HG02852 (cell line): ENCODE results near the gene MATCAP1.

Source experiments
- ATAC-seq: cut with Tn5 transposase; IDR thresholded peaks from one replicate; pipeline ENCODE4 v1.9.1; 2021; ENCODE audit warnings: mild to moderate bottlenecking, moderate library complexity; ENCODE audit not compliant: unreplicated experiment

MATCAP1 gene

DNA sequence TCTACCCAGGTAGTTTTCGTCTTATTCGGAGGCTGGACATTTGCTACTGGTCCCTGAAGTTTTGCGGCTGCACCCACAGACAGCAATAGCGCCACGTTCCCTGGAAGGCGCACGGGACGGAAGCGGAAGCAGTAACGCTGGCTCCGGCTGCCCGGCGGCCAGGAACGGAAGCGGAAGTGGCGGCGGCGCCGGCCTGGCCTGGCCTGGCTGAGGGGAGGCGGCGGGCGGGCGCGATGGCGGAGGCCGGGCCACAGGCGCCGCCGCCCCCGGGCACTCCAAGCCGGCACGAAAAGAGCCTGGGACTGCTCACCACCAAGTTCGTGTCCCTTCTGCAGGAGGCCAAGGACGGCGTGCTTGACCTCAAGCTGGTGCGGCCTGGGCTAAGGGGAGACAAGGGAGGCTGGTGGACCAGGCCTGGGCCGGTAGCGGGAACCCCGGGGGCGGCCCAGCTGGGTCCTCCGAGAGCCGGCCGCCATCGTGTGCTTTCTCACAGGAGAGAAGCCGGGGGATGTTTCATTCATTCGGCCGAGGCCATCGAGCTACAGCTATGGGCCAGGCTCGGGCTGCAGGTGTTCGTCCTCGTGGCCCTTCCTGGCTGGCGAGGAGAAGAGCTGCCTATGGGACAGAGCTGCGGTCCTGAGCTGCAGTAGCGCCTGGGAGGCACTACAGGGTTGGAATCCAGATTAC lies 8.4 kb upstream of the MATCAP1 start, which contains the start of gene E2F4:
TSS of gene E2F4 (plus strand) at position 161 of the 687 bp plus-strand sequence. CDS start at position 234, 73 bp downstream.
- peak; percentile 87 for ATAC-seq

DNA sequence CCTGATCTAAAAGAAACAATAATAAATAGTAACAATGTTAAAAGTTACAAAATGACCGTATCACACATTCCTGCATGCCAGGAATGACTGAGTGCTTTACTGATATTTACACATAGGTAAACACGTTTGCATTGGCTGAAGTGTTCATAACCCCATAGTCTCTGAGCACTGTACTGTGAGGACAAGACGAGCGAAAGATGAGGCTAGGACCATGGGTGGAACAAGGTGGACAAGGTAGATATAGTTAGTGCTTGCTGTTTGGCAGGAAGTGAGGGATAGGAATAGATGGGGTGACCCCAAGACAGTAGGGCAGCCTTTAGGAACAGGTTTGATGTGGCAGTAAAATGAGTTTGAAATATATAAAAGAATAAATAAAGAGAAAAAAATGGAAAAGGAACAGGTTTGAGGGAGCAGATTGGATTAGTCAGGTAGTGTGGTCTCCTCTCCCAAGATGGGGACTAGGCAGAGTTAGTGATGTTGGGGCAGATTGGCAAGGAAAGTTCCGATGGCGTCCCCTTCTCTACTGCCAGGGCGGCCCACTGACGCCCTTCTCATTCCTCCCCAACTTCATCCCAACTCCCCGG lies 7.7 kb upstream of the MATCAP1 start:
- no peak for ATAC-seq

DNA sequence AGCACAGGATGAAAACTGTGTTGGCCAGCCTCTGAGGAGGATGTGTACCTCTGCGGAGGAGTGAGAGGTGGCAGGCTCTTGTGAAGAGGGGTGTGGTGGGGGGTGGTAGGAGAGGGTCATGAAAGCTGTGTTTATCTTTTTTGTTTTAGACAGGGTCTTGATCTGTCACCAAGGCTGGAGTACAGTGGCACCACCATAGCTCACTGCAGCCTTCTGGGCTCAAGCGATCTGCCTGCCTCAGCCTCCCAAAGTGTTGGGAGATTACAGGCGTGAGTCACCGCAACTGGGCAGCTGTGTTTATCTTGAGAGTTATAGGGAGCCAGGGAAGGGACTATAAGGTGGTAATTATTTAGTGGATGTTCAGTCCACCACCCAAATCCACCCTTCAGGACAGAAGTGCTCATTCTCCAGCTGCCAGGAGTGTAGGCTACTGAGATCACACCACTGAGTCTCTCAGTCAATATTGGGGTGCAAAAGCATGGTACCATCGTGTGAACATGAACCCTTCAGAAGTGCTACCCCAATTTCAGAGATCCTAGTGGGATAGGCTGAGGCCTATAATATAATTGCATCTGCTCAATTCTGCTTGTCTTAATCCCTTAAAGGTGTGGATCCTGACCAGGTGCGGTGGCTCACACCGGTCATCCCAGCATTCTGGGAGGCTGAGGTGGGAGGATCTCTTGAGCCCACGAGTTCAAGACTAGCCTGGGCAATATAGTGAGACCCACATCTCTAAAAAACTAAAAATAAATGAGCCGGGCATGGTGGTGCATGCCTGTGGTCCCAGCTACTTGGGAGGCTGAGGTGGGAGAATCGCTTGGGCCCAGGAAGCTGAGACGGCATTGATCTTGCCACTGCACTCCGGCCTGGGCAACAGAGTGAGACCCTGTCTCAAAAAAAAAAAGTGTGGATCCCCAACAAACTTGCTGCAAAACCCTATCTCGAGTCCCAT lies 7.0 kb upstream of the MATCAP1 start:
- no peak for ATAC-seq

DNA sequence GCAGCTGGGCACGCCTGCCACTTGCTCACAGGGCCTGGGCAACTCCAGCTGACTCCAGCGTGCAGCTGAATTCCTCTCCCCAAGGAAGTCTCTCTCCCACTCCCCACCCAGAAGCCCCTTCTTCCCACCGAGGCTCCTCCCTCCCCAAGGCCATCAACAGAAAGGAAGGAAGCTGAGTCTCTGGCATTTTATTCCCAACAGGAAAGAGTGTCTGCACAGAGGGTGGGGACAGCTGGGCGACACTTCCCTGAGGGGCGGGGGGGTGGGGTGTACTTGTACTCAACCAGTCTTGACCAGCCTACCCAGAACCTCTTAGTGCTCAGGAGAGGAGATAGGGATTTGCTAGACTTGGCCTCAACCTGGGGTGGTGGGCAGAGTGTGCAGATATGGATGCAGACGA lies 6.3 kb upstream of the MATCAP1 start, which contains the start of gene EXOC3L1:
TSS of gene EXOC3L1 (minus strand) at position 96 of the 400 bp plus-strand sequence. CDS start 460 bp downstream, outside the sequence.
- ATAC-seq: no peak

DNA sequence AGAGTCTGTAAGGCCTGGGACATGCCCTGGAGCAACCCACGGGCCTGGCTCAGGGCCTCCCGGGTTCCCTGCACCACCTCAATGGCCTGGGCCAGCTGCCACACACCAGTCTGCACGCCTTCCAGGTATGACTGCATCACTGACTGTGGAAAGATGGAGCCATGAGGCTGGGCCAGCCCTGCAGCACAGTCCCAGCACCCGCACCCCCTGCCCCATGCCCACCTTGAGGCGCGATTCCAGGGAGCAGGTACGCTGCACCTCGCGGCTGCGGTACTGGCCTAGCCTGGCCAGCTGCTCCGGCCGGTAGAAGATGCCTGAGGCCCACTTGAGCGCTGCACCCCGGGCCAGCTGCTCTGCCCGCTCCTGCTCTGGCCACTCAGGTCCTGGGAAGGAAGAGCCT lies 5.0 kb upstream of the MATCAP1 start:
- no peak for ATAC-seq

DNA sequence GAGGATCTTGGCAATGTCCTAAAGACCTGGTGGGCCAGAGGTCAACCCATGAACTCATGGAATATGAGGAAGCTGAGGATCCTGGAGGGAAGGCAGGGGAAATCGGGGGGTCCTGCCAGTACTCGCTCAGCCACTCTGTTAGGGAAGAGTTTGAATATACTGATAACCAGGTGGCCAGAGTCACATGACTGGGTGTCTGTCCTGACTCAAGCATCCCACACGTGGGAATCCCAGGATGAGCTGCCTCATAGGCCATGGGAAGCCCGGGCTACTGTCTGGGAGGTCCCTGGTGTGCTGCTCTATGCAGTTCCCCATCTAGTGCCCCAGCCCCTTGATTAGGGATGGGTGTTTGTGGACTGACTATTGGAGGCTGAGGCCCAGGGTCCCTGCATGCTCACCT lies 4.6 kb upstream of the MATCAP1 start:
- ATAC-seq: no peak

DNA sequence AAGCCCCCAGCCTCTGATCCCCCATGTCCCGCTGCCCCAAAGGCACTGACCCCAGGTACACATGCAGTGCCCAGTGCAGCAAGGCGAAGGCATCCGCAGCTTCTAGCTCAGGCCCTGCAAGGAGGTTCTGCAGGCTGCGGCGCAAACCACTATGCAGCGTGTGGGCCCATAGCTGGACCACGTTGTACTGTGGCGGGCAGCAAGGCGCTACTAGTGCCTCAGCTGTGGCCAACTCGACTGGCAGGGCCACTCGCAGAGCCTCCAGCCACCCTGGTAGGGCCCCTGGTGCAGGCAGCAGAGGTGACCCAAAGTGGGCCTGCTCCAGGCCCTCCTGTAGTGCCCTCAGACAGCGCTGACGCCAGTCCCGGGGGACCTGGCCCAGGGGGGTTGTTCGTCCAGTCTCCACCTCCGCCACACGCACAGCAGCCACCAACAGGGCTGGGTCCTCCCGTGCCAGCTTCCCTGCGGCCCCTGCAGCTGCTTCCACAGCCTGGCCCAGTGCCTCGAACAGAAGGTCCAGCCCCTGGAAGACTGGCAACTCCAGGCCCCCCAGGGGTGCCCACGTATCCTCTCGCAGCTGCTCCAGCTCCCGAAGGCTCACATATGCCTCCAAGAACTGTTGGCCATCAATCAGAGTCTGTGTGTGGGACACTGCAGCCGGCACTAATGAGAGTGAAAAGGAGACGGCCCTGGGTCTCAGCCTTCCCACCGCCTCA lies 3.6 kb upstream of the MATCAP1 start:
- ATAC-seq: no peak

DNA sequence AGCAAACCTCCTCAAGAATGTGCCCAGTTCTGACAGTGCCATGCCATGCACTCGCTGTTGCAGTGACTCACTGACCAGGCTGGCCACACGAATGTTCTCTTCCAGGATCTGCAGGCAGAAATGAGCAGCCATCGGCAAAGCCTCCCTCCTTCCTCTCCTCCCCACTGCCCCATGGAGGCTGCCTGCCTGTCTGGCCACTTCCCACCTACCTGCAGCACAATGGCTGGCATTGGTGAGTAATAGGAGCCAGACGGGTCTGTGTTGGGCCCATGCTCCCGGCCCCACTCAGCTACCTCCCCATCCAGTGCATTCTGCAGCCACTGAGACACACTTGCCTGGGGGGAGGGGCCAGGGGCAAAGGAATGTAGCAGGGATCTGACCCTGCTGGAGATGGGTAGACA lies 2.8 kb upstream of the MATCAP1 start:
- ATAC-seq: no peak

DNA sequence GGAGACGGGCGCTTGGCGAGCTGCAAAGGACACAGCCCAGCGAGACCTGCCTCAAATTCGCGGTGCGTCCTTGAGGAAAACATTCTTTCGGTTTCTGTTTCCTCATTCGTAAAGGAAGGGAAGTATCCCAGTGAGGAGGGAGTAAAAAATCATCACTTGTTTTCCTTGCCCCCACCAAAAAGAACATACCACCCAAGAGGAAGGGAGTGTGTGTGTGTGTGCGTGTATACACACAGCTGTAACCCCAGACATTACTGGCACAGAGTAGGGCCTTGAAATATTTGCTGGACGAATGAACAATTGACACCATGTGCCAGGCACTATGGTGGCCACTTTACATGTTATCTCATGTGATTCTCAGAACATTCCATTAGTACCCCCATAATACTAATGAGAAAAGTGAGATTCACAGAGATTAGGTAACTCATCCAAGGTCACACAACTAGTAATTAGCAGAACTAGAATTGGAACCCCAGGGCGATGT lies 1.9 kb upstream of the MATCAP1 start:
- no peak for ATAC-seq

DNA sequence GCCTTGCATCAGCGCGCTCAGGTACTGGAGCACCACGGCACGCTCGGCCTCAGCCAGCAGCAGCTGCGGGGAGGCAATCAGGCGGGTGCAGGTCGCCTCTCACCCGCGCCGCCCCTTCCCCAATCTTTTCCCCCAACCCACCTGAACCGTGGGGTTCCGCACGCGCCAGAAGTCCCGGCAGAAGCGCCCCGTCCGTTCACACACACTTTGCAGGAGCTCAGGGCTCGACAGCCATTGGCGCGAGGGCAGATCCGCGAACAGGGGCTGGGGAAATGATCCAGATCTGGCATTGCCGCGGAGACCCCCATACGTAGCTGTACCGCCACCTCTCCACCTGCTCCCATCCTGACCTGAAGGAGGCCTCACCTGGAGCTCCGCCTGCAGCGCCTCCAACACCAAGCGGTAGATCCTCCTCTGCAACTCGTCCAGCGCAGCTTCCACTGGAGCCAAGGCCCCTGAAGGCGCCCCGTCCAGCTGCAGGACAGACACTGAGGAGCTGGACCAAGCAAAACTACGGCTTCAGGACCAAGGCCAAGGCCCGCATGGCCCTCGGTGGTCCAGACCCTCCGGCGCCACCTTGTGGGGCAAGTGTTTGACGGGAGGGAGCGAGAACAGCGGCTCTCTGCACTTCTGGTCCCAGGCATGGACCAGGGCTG lies 1.4 kb upstream of the MATCAP1 start:
- no peak for ATAC-seq

DNA sequence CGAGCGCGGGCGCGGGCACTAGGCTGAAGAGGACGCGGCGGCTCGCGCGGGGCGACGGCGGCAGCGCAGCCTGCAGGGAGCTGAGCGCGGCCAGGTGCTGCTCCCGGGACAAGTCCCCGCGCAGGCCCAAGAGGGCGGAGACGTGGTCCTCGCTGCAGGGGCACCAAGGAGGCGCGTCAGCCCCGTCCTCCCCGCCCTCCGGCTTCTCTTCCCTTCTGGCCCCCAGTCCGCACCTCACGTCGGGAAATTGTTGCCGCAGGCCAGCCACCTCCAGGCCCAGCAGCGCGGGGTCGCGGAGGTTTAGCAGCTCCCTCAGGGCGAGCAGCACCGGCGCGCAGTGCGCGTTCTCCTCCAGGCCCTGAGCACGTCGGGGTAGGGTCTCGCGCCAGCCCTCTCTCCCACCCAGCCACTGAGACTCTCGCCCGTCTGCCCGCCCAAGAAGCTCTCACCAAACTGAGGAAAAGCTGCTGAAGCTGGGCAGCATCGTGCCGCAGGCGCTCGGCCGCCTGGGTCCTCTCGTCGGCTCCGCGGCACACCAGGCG lies 761 bp upstream of the MATCAP1 start:
- ATAC-seq: no peak

DNA sequence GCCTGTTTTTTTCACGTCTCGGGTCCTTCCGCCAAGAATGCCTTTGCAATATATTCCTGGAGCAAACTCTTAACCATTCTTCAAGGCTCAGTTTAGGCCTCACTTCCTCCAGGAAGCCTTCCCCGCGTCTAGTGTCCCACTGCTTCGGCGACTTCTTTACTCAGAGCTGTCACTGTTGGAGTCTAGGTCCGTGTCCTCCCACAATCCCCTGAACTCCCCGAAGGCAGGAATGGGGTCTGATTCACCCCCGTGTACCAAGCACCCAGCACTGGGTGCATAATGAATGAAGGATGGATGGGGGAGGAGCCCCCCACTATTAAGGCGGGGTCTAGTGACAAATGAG lies 508 bp downstream of the MATCAP1 start:
- no peak for ATAC-seq

DNA sequence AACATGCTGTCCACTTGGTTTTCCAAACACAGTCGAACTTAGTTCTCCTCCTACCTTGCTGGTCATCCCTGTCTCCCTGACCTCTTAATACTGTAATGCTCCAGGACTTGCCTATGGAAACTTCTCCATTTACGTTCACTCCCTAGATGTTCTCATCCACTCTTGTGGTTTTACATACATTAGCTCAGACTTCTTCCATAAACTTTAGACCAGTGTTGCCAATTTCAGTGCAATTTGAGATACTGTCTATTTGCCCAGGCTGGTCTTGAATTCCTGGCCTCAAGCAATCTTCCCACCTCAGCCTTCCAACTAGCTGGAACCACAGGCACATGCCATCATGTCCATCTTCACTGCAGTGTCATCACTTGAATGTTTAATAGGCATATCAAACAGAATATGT lies 1.5 kb downstream of the MATCAP1 start:
- no peak for ATAC-seq

DNA sequence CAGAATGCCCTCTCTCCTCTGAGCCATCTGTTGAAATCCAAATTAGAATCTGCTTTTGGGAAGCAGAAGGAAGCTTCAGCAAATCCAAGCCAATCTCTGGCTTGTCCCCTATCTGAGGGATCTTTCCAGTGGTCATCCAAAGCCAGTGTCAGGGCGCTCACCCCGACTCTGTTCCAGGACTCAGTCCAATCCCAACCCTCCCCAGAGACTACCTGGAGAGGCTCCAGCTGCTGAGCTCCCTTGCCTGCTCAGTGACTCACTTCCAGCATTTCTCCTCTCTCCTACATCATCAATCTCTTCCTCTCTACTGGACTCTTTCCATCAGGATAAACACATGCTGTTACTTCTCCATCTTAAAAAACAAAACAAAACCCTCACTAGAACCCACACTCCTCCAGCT lies 2.4 kb downstream of the MATCAP1 start:
- ATAC-seq: no peak

DNA sequence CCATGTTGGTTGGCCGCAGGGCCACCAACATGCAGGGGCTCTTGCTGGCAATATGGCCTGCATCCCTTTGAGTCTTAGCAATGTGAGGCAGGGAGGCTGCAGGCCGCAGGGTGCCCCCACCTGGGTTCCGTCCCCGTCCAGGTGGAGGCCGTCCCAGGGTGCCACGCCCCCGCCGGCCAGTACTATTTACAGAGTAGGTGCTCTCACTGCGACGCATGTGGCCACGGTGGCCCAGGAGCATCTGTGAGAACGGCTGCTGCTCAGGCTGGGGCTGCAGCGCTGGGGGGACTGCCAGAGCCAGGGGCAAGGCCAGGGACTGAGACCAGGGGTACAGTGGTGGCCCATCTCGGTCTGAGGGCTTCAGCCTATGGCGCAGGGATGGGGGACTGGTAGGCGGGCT lies 3.6 kb downstream of the MATCAP1 start:
- no peak for ATAC-seq

DNA sequence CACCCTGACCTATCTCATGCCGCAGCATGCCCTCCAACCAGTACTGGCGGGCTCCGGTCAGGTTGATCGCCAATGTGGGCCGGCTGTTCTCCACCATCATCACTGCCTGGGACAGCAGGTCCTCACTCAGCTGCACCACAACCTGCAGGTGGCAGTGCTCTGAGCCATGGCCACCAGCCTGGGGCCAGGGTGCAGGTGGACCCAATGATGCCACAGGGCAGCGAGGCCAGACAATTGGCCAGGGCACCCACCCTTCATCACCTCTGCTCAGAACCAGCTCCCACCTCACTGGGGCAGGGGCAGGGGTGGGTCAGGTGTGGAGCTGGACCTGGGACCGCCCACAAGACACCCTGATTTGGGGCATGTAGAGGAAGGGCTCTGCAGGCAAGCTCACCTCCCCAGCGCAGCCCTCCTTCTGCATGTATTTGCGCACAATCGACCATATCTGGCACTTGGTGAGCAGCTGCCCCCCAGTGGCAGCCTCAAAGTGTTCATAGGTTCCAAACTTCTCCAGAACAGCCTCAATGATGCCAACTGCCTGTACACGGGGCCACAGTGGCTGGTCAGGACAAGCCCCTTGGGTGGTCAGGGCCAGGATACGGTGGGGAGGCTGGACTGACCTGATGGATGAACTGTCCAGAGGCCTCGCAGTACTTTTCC lies 4.2 kb downstream of the MATCAP1 start:
- no peak for ATAC-seq

DNA sequence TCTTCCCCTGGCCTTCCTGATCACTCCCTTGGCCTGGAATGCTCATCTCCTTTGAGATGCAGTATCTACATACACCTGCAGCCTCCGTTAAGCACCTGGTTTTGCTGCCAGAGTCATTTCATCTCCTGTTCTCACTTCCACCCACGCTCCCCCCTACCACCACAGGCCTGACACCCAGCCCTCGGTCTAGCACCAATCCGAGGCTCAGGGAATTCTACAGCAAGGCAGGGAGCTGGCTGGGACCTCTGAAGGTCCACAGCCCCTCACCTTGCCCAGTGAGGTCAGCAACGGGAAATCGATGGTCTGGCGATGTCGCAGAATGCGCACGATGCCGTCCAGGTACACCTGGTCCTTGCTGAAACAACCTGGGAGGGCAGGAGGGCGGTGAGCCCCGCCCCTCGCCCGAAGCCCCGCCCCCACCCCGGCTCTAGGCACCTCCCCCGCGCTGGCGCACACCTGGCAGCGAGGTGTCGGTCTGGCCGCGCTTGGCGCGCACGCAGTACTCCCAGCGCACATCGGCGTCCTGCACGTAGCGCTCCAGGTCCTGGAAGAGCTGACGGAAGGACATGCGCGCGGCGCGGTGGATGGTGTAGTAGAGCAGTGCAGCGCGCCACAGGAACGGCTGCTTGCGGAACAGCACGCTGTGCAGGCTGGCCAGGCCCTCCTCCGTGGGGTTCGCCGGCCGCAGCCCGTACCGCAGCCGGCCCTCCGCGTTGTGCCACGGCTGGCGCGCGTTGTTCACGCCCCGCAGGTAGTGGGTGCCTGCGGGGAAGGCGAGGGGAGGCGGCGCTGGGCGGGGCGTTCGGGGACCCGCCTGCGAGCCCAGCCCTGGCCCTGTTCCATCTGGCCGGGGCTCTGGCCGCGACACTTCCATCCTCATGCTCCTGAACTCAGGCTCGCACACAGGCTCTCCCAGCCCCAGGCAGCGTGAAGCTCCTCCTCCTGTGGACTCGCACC lies 5.7 kb downstream of the MATCAP1 start:
- ATAC-seq: no peak

DNA sequence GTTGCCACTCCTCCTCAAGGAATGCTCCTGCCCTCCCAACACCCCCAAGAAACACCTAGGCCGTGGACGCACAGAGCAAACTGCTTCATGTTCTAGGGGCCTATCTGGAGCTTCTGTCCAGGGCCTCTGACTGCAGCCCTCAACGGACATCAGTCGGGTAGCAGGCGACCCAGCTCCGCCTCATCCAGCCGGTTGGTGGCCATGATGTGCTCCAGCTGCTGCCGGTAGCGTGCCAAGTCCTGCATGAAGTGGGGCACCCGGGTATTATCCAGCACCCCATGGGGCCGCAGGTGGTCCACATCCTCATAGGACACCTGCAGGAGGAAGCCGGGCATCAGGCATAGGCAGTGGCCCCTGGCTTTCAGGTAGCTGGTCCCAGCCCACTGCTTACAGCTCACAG lies 7.1 kb downstream of the MATCAP1 start:
- no peak for ATAC-seq
